ENCODE results near the gene DENND4A. TPM values are rescaled to one million over a fixed set of nuclear protein-coding genes. Genes with fewer than 3 reads are reported as not detected.

Gene DENND4A
- total RNA-seq, 1 donor from 2014 or later, result 23.7 TPM

DNA sequence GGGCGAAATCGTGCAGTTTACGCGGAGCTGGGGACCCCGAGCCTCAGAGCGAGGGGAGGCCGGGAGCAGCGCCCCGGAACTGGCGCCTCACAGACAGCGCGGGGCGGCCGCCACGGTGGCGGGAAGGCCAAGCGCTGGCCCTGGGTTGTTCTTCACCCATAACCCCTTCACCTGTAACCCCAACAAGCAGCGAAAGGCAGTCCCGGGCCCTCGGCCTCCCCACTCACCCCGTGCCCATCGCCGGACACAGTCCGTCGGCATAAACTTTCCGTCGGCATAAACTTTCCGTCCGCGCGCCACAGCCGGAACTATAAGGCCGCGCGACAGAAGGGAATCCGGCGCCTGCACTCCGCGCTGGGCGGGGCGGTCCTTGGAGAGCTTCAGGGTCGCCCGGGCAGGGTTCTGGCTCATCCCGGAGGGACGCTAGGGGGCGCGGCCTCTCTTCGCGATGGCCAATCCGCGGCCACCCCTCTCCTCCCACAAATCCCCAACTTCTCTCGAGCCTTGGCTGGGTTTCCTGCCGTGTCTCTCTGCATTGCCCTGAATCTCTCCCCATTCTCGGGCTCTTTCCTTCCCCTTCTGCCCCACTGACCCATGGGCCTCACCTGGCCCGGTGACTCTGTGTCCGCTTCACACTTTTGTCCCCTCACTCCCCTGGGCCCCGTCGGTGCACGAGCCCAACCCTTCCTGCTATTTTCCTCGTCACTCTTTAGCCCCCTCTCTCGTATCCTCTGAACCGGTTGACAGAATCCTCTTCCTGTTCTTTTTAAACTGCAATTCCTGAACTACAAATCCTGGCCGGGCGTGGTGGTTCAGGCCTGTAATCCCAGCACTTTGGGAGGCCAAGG lies 181.0 kb downstream of the DENND4A start, which contains the start of gene INTS14:
Gene INTS14, minus strand, starts transcription at position 261 of the 848 bp plus-strand sequence. CDS start 3,751 bp downstream, outside the sequence.
- TF ChIP-seq, protein P1, sequence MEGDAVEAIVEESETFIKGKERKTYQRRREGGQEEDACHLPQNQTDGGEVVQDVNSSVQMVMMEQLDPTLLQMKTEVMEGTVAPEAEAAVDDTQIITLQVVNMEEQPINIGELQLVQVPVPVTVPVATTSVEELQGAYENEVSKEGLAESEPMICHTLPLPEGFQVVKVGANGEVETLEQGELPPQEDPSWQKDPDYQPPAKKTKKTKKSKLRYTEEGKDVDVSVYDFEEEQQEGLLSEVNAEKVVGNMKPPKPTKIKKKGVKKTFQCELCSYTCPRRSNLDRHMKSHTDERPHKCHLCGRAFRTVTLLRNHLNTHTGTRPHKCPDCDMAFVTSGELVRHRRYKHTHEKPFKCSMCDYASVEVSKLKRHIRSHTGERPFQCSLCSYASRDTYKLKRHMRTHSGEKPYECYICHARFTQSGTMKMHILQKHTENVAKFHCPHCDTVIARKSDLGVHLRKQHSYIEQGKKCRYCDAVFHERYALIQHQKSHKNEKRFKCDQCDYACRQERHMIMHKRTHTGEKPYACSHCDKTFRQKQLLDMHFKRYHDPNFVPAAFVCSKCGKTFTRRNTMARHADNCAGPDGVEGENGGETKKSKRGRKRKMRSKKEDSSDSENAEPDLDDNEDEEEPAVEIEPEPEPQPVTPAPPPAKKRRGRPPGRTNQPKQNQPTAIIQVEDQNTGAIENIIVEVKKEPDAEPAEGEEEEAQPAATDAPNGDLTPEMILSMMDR (IDR thresholded peaks at IDR 0.05; ENCODE audit: partially characterized antibody, unreplicated experiment), result peak; percentile 87
- peak; percentile 99 for DNase-seq
- H3K36me3 Mint-ChIP-seq (ENCODE audit: unreplicated experiment), result no peaks in the 10 kb centered on the region
- H3K27ac Mint-ChIP-seq (ENCODE audit: unreplicated experiment), result peak within 1 kb of the TSS; percentile 97
- peaks cover 2% of the 10 kb centered on the region for H3K27me3 Mint-ChIP-seq (ENCODE audit: unreplicated experiment)
- peak within 1 kb of the TSS; percentile 100 for H3K4me3 Mint-ChIP-seq (ENCODE audit: unreplicated experiment)
- peaks cover 4% of the 10 kb centered on the region for H3K9me3 Mint-ChIP-seq (ENCODE audit: unreplicated experiment)
- H3K4me1 Mint-ChIP-seq (ENCODE audit: low read depth, unreplicated experiment), result peaks cover 7% of the 10 kb centered on the region

Small RNAs within 50 kb of the gene (microRNA-seq; reads per million reads assigned to microRNA genes)
- gene MIR4511 (ENCODE audit: unreplicated experiment), result not detected

Other genes starting within 250 kb of the DENND4A start
- 49.5 TPM for gene INTS14, start 181.2 kb downstream of the DENND4A start, total RNA-seq (ENCODE audit: unreplicated experiment)
- 4.7 TPM for gene SLC24A1, start 170.4 kb downstream of the DENND4A start, total RNA-seq (ENCODE audit: unreplicated experiment)
- 197 TPM for gene RAB11A, start 77.2 kb upstream of the DENND4A start, total RNA-seq (ENCODE audit: unreplicated experiment)